ENCODE data around the gene PPFIBP2. TPM values are rescaled to one million over a fixed set of nuclear protein-coding genes. Genes with fewer than 3 reads are reported as not detected.

The PPFIBP2 gene
- total and polyA plus RNA-seq, 4 donors, result 14.1 to 35.6 (median 24.7) TPM

GRCh38 chr11:7646866-7647265 lies 133.1 kb downstream of the PPFIBP2 start:
- Histone ChIP-seq H3K27ac (ENCODE audit: low read depth in 1 of 2, low read length in 2 of 2) (no peak overlapping the region), H3K4me1 (ENCODE audit: control insufficient read depth in 1 of 2, insufficient read depth in 2 of 2, low read length in 2 of 2) (no peaks in the 10 kb centered on the region), H3K9me3 (ENCODE audit: control insufficient read depth, low read length) (no peaks in the 10 kb centered on the region), H3K4me3 (ENCODE audit: low read length in 2 of 2) (no peak overlapping the region), H3K27me3 (ENCODE audit: control insufficient read depth in 1 of 2, insufficient read depth in 2 of 2, low read length in 1 of 2) (no peaks in the 10 kb centered on the region), H3K36me3 (ENCODE audit: control insufficient read depth in 1 of 2, insufficient read depth in 2 of 2, low read length in 1 of 2) (peaks cover 0 to 23% of the 10 kb centered on the region in 2 donors)
- WGBS, 2 donors, result 85 to 87% methylated on average over 2 of the region's 2 CpGs
- intact Hi-C loops (cut with DNase I), result no loop called here
- ATAC-seq (ENCODE audit: low FRiP score), result no peak
- no peak for DNase-seq

- intact Hi-C loops (cut with DNase I), result no loop called here
- H3K36me3 ChIP-seq (ENCODE audit: control insufficient read depth in 1 of 2, insufficient read depth in 2 of 2, low read length in 1 of 2), result peaks cover 0 to 24% of the 10 kb centered on the region in 2 donors
- no peaks in the 10 kb centered on the region for H3K27me3 ChIP-seq (ENCODE audit: control insufficient read depth in 1 of 2, insufficient read depth in 2 of 2, low read length in 1 of 2)
- DNase-seq (no peak), ATAC-seq (ENCODE audit: low FRiP score) (no peak)
- WGBS, 2 donors, result 94 to 98% methylated on average over 3 of the region's 3 CpGs
- H3K4me3 ChIP-seq (ENCODE audit: low read length in 2 of 2), result no peak overlapping the region
- no peaks in the 10 kb centered on the region for H3K4me1 ChIP-seq (ENCODE audit: control insufficient read depth in 1 of 2, insufficient read depth in 2 of 2, low read length in 2 of 2)
- no peaks in the 10 kb centered on the region for H3K9me3 ChIP-seq (ENCODE audit: control insufficient read depth, low read length)
- no peak overlapping the region for H3K27ac ChIP-seq (ENCODE audit: low read depth in 1 of 2, low read length in 2 of 2)
Observed at GRCh38 chr11:7648264-7648663, 134.5 kb downstream of the PPFIBP2 start.

GRCh38 chr11:7651140-7651551 lies 137.3 kb downstream of the PPFIBP2 start:
- H3K9me3 ChIP-seq (ENCODE audit: control insufficient read depth, low read length), result no peaks in the 10 kb centered on the region
- H3K4me3 ChIP-seq (ENCODE audit: low read length in 2 of 2), result no peak overlapping the region
- no peak overlapping the region for H3K27ac ChIP-seq (ENCODE audit: low read depth in 1 of 2, low read length in 2 of 2)
- no peaks in the 10 kb centered on the region for H3K27me3 ChIP-seq (ENCODE audit: control insufficient read depth in 1 of 2, insufficient read depth in 2 of 2, low read length in 1 of 2)
- peaks cover 0 to 21% of the 10 kb centered on the region in 2 donors for H3K36me3 ChIP-seq (ENCODE audit: control insufficient read depth in 1 of 2, insufficient read depth in 2 of 2, low read length in 1 of 2)
- no peak for DNase-seq
- WGBS, 2 donors, result 89% methylated on average over 5 of the region's 5 CpGs
- ATAC-seq (ENCODE audit: low FRiP score), result no peak
- H3K4me1 ChIP-seq (ENCODE audit: control insufficient read depth in 1 of 2, insufficient read depth in 2 of 2, low read length in 2 of 2), result no peaks in the 10 kb centered on the region
- intact Hi-C loops (cut with DNase I), result no loop called here

GRCh38 chr11:7651700-7652099 lies 137.9 kb downstream of the PPFIBP2 start:
- Histone ChIP-seq H3K27ac (ENCODE audit: low read depth in 1 of 2, low read length in 2 of 2) (no peak overlapping the region), H3K36me3 (ENCODE audit: control insufficient read depth in 1 of 2, insufficient read depth in 2 of 2, low read length in 1 of 2) (peaks cover 0 to 21% of the 10 kb centered on the region in 2 donors), H3K27me3 (ENCODE audit: control insufficient read depth in 1 of 2, insufficient read depth in 2 of 2, low read length in 1 of 2) (no peaks in the 10 kb centered on the region), H3K4me3 (ENCODE audit: low read length in 2 of 2) (no peak overlapping the region), H3K4me1 (ENCODE audit: control insufficient read depth in 1 of 2, insufficient read depth in 2 of 2, low read length in 2 of 2) (no peaks in the 10 kb centered on the region), H3K9me3 (ENCODE audit: control insufficient read depth, low read length) (no peaks in the 10 kb centered on the region)
- ATAC-seq (ENCODE audit: low FRiP score) (no peak), DNase-seq (no peak)
- WGBS, 2 donors, result 84 to 86% methylated on average over 9 of the region's 9 CpGs
- intact Hi-C loops (cut with DNase I), result no loop called here

GRCh38 chr11:7654195-7654705 lies 140.5 kb downstream of the PPFIBP2 start:
- Histone ChIP-seq H3K4me3 (ENCODE audit: low read length in 2 of 2) (no peak overlapping the region), H3K4me1 (ENCODE audit: control insufficient read depth in 1 of 2, insufficient read depth in 2 of 2, low read length in 2 of 2) (no peaks in the 10 kb centered on the region), H3K27me3 (ENCODE audit: control insufficient read depth in 1 of 2, insufficient read depth in 2 of 2, low read length in 1 of 2) (no peaks in the 10 kb centered on the region), H3K36me3 (ENCODE audit: control insufficient read depth in 1 of 2, insufficient read depth in 2 of 2, low read length in 1 of 2) (peaks cover 0 to 16% of the 10 kb centered on the region in 2 donors), H3K9me3 (ENCODE audit: control insufficient read depth, low read length) (no peaks in the 10 kb centered on the region), H3K27ac (ENCODE audit: low read depth in 1 of 2, low read length in 2 of 2) (no peak overlapping the region)
- intact Hi-C loops (cut with DNase I), result no loop called here
- 48 to 73% methylated on average over 4 of the region's 4 CpGs for WGBS, 2 donors
- DNase-seq (no peak), ATAC-seq (ENCODE audit: low FRiP score) (no peak)

GRCh38 chr11:7655253-7656217 lies 141.7 kb downstream of the PPFIBP2 start:
- intact Hi-C loops (cut with DNase I), result no loop called here
- no peak overlapping the region for H3K27ac ChIP-seq (ENCODE audit: low read depth in 1 of 2, low read length in 2 of 2)
- no peaks in the 10 kb centered on the region for H3K27me3 ChIP-seq (ENCODE audit: control insufficient read depth in 1 of 2, insufficient read depth in 2 of 2, low read length in 1 of 2)
- H3K9me3 ChIP-seq (ENCODE audit: control insufficient read depth, low read length), result no peaks in the 10 kb centered on the region
- no peaks in the 10 kb centered on the region for H3K4me1 ChIP-seq (ENCODE audit: control insufficient read depth in 1 of 2, insufficient read depth in 2 of 2, low read length in 2 of 2)
- H3K4me3 ChIP-seq (ENCODE audit: low read length in 2 of 2), result no peak overlapping the region
- 81 to 84% methylated on average over 14 of the region's 14 CpGs for WGBS, 2 donors
- H3K36me3 ChIP-seq (ENCODE audit: control insufficient read depth in 1 of 2, insufficient read depth in 2 of 2, low read length in 1 of 2), result peaks cover 0 to 11% of the 10 kb centered on the region in 2 donors
- no peak for DNase-seq
- ATAC-seq (ENCODE audit: low FRiP score), result no peak

- Histone ChIP-seq H3K27ac (ENCODE audit: low read depth in 1 of 2, low read length in 2 of 2) (no peak overlapping the region), H3K4me1 (ENCODE audit: control insufficient read depth in 1 of 2, insufficient read depth in 2 of 2, low read length in 2 of 2) (no peaks in the 10 kb centered on the region), H3K27me3 (ENCODE audit: control insufficient read depth in 1 of 2, insufficient read depth in 2 of 2, low read length in 1 of 2) (no peaks in the 10 kb centered on the region), H3K36me3 (ENCODE audit: control insufficient read depth in 1 of 2, insufficient read depth in 2 of 2, low read length in 1 of 2) (peaks cover 0 to 4% of the 10 kb centered on the region in 2 donors), H3K4me3 (ENCODE audit: low read length in 2 of 2) (no peak overlapping the region), H3K9me3 (ENCODE audit: control insufficient read depth, low read length) (no peaks in the 10 kb centered on the region)
- no peak for ATAC-seq (ENCODE audit: low FRiP score)
- WGBS, 2 donors, result 88 to 89% methylated on average over 11 of the region's 11 CpGs
- DNase-seq, result no peak
- intact Hi-C loops (cut with DNase I), result loop anchor here in 1 of 2 donors (1.0 kb wide), 1 partner anchor 85 kb away; no protein-coding TSS in a partner anchor
Observed at GRCh38 chr11:7656704-7657103, 142.9 kb downstream of the PPFIBP2 start.

DNA sequence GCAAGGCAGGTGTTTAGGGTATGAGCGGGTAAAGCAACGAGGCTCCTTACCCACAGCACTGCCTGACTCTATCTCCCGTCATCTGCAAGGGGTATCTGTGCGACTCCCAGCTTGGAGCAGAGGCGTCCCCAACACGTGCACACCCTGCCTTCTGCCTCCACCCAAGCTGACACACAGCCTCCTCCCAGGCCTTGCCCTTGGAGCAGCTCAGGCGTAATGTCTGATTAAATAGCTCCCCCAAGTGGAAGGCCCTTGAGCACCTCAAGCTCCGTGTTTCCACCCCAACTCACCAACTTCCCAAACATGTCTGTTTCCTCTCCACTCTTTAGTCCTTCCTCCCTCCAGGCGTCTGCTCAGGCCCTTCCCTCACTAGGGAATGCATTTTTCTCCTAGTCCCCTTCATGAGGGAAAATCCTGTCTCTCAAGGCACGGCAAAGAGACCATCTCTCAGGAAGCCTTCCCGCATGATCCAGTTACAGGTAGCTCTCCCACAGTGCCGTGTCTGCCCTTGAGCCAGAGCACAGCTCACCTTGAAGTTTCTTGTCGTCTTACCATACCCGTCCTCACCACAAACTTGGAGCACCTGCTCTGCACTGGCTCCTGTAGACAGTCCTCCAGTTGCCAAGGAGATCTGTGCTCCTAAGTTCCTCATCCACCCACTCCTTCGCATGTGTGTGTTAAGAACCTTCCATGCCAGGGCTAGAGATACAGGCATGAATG lies 143.7 kb downstream of the PPFIBP2 start:
- intact Hi-C loops (cut with DNase I), result loop anchor here in 1 of 2 donors (1.0 kb wide), 1 partner anchor 86 kb away; no protein-coding TSS in a partner anchor
- 69 to 72% methylated on average over 15 of the region's 15 CpGs for WGBS, 2 donors
- Histone ChIP-seq H3K9me3 (ENCODE audit: control insufficient read depth, low read length) (no peaks in the 10 kb centered on the region), H3K27ac (ENCODE audit: low read depth in 1 of 2, low read length in 2 of 2) (no peak overlapping the region), H3K27me3 (ENCODE audit: control insufficient read depth in 1 of 2, insufficient read depth in 2 of 2, low read length in 1 of 2) (no peaks in the 10 kb centered on the region), H3K36me3 (ENCODE audit: control insufficient read depth in 1 of 2, insufficient read depth in 2 of 2, low read length in 1 of 2) (peaks cover 0 to 4% of the 10 kb centered on the region in 2 donors), H3K4me1 (ENCODE audit: control insufficient read depth in 1 of 2, insufficient read depth in 2 of 2, low read length in 2 of 2) (no peaks in the 10 kb centered on the region), H3K4me3 (ENCODE audit: low read length in 2 of 2) (no peak overlapping the region)
- peak; percentile 88 for ATAC-seq (ENCODE audit: low FRiP score)
- peak in 1 of 2 donors; percentile 67 for DNase-seq

Data from aorta (tissue), 5 donors.